Panc1 (cell line): ENCODE results near the gene SCNN1B.

Source experiments
- CTCF ChIP-seq: fragments of 450-650 bp; IDR thresholded peaks from 2 replicates; pipeline ENCODE4 v1.5.1; 2017; ENCODE audit warnings: mild to moderate bottlenecking
- POLR2AphosphoS5 ChIP-seq: IDR thresholded peaks from 2 replicates; pipeline ENCODE4 v1.6.1; 2012; ENCODE audit warnings: mild to moderate bottlenecking, low read depth, low read length, moderate library complexity

DNA sequence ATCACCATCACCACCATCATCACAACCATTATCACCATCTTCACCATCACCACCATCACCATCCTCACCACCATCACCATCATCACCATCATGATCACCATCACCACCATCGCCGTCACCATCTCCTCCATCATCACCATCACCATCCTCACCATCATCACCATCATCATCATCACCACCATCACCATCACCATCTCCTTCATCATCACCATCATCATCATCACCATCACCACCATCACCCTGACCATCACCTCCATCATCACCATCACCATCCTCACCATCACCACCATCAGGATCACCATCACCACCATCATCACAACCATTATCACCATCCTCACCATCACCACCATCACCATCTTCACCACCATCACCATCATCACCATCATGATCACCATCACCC is 14.1 kb downstream of the SCNN1B start:
- TF ChIP-seq CTCF (no peak), POLR2AphosphoS5 (no peak)
